ENCODE data around the gene DCAF15.

Gene DCAF15

DNA sequence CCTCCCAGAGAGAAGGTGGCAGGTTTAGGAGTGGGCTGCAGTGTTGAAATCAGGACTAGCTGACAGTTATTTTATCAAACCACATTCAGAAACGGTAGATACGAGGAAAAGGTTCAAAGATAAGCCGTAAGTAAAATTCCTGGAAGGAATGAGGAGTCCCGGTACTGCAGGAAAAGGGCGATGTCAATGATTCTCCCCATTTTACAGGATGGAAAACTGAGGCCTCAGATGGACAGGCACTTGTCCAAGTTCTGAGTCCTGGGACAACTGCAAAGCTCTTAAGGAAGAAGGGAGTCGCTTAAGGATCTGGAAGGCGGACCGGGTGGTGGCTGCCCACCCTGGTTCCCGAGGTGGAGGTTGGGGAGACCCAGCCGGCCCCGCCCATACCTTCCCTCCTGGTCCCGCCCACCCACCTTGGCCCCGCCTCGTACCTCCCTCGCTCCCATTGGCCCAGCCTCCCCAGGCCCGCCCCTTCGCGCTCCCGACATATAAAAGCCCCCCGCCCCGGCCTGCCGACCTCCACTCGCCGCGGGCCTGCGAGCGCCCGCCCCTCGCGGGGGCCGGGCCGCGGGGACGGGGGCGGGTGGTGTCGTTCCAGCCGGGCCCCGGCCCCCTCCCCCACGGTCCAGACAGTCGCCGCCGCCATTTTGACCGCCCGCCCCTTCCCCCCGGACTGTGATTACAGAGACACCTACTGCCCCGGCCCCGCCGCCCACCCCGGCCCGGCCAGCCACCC lies 53.2 kb downstream of the DCAF15 start:
- DNase-seq (ENCODE audit: low spot score in 2 of 2) (peak; percentile 90 to 97), ATAC-seq (ENCODE audit: low read depth) (peak; percentile 48)
- Mint-ChIP-seq H3K27me3 (no peaks in the 10 kb centered on the region), H3K9me3 (no peaks in the 10 kb centered on the region), H3K4me1 (peaks cover 39% of the 10 kb centered on the region), H3K27ac (peak overlapping the region; percentile 100), H3K4me3 (peak overlapping the region; percentile 90), H3K36me3 (no peaks in the 10 kb centered on the region)

DNA sequence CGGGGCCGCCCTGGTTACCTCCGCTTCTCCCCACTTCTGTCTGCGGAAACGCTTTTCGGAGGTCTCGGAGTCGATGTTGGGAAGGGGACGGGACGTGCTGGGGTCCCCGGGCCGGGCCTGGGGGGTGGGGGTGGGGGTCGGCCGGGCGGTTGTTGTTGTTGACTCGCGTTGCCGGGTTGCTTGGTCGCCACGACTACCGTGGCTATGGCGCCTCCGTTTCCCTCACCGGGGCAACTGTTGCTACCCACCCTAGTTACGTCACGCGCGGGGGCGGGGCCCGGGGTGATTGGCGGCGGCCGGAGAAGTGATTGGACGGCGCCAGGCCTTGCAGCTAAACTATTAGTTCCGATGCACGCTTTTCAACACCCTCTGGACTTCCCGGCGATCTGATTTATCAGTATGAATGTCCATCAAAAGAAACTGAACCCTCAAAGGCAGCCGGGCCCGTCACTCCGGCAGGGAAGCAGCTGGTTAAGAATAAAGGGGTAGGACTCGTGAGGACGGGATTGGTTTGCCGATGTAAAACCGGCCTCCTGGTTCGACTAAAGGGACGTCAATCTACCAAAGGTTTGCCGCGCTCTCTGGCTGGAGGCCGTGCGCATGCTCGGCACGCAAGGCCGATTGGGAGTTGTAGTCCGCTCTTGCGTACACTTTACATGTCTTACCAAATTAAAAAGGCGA lies 53.9 kb downstream of the DCAF15 start, which contains the start of gene RFX1:
Gene RFX1 (minus strand): TSS at position 236 of the 681 bp plus-strand sequence. CDS start 12,477 bp downstream, outside the sequence.
- Mint-ChIP-seq H3K4me1 (peaks cover 34% of the 10 kb centered on the region), H3K27ac (peak within 1 kb of the TSS; percentile 100), H3K27me3 (no peaks in the 10 kb centered on the region), H3K36me3 (no peaks in the 10 kb centered on the region), H3K4me3 (peak within 1 kb of the TSS; percentile 90), H3K9me3 (no peaks in the 10 kb centered on the region)
- ATAC-seq (ENCODE audit: low read depth) (peak; percentile 66), DNase-seq (ENCODE audit: low spot score in 2 of 2) (peak; percentile 99 to 100)

- ATAC-seq (ENCODE audit: low read depth) = no peak
These were observed 54.7 kb downstream of the DCAF15 start for GRCh38 chr19:14006766-14007562.

More at GRCh38 chr19:14006766-14007562, 54.7 kb downstream of the DCAF15 start:
- Mint-ChIP-seq H3K9me3 (no peaks in the 10 kb centered on the region), H3K36me3 (no peaks in the 10 kb centered on the region), H3K4me3 (peak overlapping the region; percentile 90), H3K27me3 (no peaks in the 10 kb centered on the region), H3K27ac (peak overlapping the region; percentile 100), H3K4me1 (peaks cover 34% of the 10 kb centered on the region)
- DNase-seq (ENCODE audit: low spot score in 2 of 2) = peak in 1 of 2 donors; percentile 96

Data from memory B cell (primary cell).